ENCODE results near the gene UBE2E1.

GRCh38 chr3:23836536-23837230 lies 30.9 kb downstream of the UBE2E1 start:
- TF ChIP-seq POLR2AphosphoS5 (IDR thresholded peaks at IDR 0.05) (no peak), CTCF (IDR thresholded peaks at IDR 0.05) (no peak), POLR2A (IDR thresholded peaks at IDR 0.05) (no peak), EP300 (IDR thresholded peaks at IDR 0.05) (no peak)

Data from stomach (tissue), 4 donors.